Adrenal gland (tissue), 12 donors: ENCODE data around the gene ADARB2. TPM values are rescaled to one million over a fixed set of nuclear protein-coding genes. Genes with fewer than 3 reads are reported as not detected.

Experiments used
- DNase-seq, 7 donors: peaks; one replicate each; pipeline ENCODE4 v3.0.0-alpha.2; 2019 to 2020
- H3K27ac ChIP-seq, 5 donors: fragments of 200-600 bp; sonication (generic) in 4 of 5; 1 replicate in 3 of 5; 2 replicates in 2 of 5; pipeline versions ENCODE4 v1.5.1 to v1.8.0; 2016 to 2020; ENCODE audit warnings: mild to moderate bottlenecking in 1 of 5
- H3K27me3 ChIP-seq: fragments of 200-600 bp; 2 replicates; pipeline ENCODE4 v1.8.0; 2021
- H3K36me3 ChIP-seq, 2 donors: fragments of 200-600 bp; replicated peaks in 1 of 2; 1 replicate in 1 of 2; 2 replicates in 1 of 2; pipeline versions ENCODE4 v1.5.1 to v1.8.0; 2018 to 2022
- H3K4me1 ChIP-seq, 2 donors: fragments of 200-600 bp; replicated peaks in 1 of 2; 1 replicate in 1 of 2; 2 replicates in 1 of 2; pipeline versions ENCODE4 v1.5.1 to v1.8.0; 2018 to 2021
- H3K4me3 ChIP-seq, 4 donors: fragments of 200-600 bp; sonication (generic) in 3 of 4; one replicate each; pipeline ENCODE4 v1.5.1; 2016 to 2018
- H3K9me3 ChIP-seq, 3 donors: fragments of 200-600 bp; sonication (generic) in 1 of 3; replicated peaks in 1 of 3; 1 replicate in 2 of 3; 2 replicates in 1 of 3; pipeline versions ENCODE4 v1.5.1 to v1.8.0; 2016 to 2021
- CTCF ChIP-seq, 6 experiments: fragments of 450-650 bp in 4 of 6; fragments of 200-600 bp in 2 of 6; sonication (generic) in 1 of 6; IDR thresholded peaks; 1 replicate in 5 of 6; 2 replicates in 1 of 6; pipeline versions ENCODE4 v1.5.1 to v1.8.0; 2016 to 2021; ENCODE audit warnings: antibody characterized with exemption in 6 of 6, mild to moderate bottlenecking in 2 of 6, moderate library complexity in 1 of 6
- POLR2A ChIP-seq, 2 donors: fragments of 450-650 bp; IDR thresholded peaks; one replicate each; pipeline ENCODE4 v1.6.1; 2017; ENCODE audit warnings: antibody characterized with exemption in 2 of 2, mild to moderate bottlenecking in 2 of 2, moderate library complexity in 1 of 2
- WGBS, 4 donors: extraction: QIAGEN DNeasy Blood & Tissue Kit in 2 of 4; methylation state at CpG; one replicate each; pipeline versions ENCODE4 v1.1.5 to v1.1.7; 2013 to 2017; 5-methylcytosine and 5-hydroxymethylcytosine counted together
- intact Hi-C, 2 donors: fragments of 100-400 bp; cut with DNase I; formaldehyde crosslinking; loops; one replicate each; pipeline versions ENCODE4 v1.14.1 to v1.15.0; 2022 to 2023
- polyA plus RNA-seq, 3 donors: library from polyadenylated mRNA; stranded (reverse); fragments of 200-250 nt in 2 of 3; fragments of 350-450 nt in 1 of 3; fragmentation: Illumina TruSeq in 1 of 3; extraction: RNeasy Lipid Tissue Mini Kit (QIAGEN cat#74804) in 1 of 3; gene quantifications; one replicate each; pipeline ENCODE4 v1.2.3, GENCODE V29; 2013 to 2014
- total RNA-seq, 9 donors: library from RNA; depleted of rRNA in 4 of 9; stranded (reverse); fragments of >200 nt in 4 of 9; fragments of 120-200 nt in 1 of 9; fragmentation: NEBNext Ultra II Directional in 1 of 9; extraction: Animal tissue kit (Norgen Biotek cat#: 25700) in 1 of 9; gene quantifications; one replicate each; pipeline versions ENCODE4 v1.1.0 to v1.2.4, GENCODE V29; 2013 to 2023
- donor health status: healthy with polysubstance abuse.
- donor health status: Bipolar disorder and iron deficiency.
- donor health status: DM: yes; HTN: yes; CAD: no.
- donor health status: DM: no; HTN: no; CAD: no.
- donor health status: DM: no; HTN: no; CAD: no.
- donor health status: DM: yes; HTN: yes; CAD: no.

Gene ADARB2
- total and polyA plus RNA-seq, 12 donors, result 0.14 to 3.1 (median 0.91) TPM

- intact Hi-C loops, result no loop called here
- TF ChIP-seq CTCF (IDR thresholded peaks at IDR 0.05) (no peak), POLR2A (IDR thresholded peaks at IDR 0.05) (no peak)
- Histone ChIP-seq H3K4me3 (no peak overlapping the region), H3K27me3 (no peaks in the 10 kb centered on the region), H3K9me3 (no peaks in the 10 kb centered on the region), H3K36me3 (no peaks in the 10 kb centered on the region), H3K27ac (no peak overlapping the region), H3K4me1 (no peaks in the 10 kb centered on the region)
- WGBS, 4 donors, result 84 to 89% (median 87%) methylated on average over 12 to 13 of the region's 13 CpGs
- no peak for DNase-seq
These were observed 568.6 kb downstream of the ADARB2 start for GRCh38 chr10:1168763-1169162.

GRCh38 chr10:1166828-1167275 lies 570.5 kb downstream of the ADARB2 start:
- no peaks in the 10 kb centered on the region for H3K36me3 ChIP-seq
- no peaks in the 10 kb centered on the region for H3K4me1 ChIP-seq
- H3K4me3 ChIP-seq, result no peak overlapping the region
- no peak overlapping the region for H3K27ac ChIP-seq
- TF ChIP-seq POLR2A (IDR thresholded peaks at IDR 0.05), result no peak
- TF ChIP-seq CTCF (IDR thresholded peaks at IDR 0.05), result no peak
- intact Hi-C loops, result no loop called here
- no peak for DNase-seq
- WGBS, 4 donors, result 60 to 94% (median 87%) methylated on average over 2 to 9 of the region's 9 CpGs
- H3K27me3 ChIP-seq, result no peaks in the 10 kb centered on the region
- no peaks in the 10 kb centered on the region for H3K9me3 ChIP-seq

- no peaks in the 10 kb centered on the region for H3K9me3 ChIP-seq
- H3K4me3 ChIP-seq, result no peak overlapping the region
- no peaks in the 10 kb centered on the region for H3K27me3 ChIP-seq
- TF ChIP-seq POLR2A (IDR thresholded peaks at IDR 0.05), result no peak
- TF ChIP-seq CTCF (IDR thresholded peaks at IDR 0.05), result no peak
- no peaks in the 10 kb centered on the region for H3K4me1 ChIP-seq
- intact Hi-C loops, result no loop called here
- no peaks in the 10 kb centered on the region for H3K36me3 ChIP-seq
- 84 to 86% (median 85%) methylated on average over 14 to 15 of the region's 15 CpGs for WGBS, 4 donors
- DNase-seq, result no peak
- H3K27ac ChIP-seq, result no peak overlapping the region
These were observed 571.1 kb downstream of the ADARB2 start for GRCh38 chr10:1166101-1166827.

GRCh38 chr10:1163831-1164230 lies 573.5 kb downstream of the ADARB2 start:
- H3K4me1 ChIP-seq, result no peaks in the 10 kb centered on the region
- no peaks in the 10 kb centered on the region for H3K27me3 ChIP-seq
- DNase-seq, result no peak
- no peak overlapping the region for H3K4me3 ChIP-seq
- WGBS, 4 donors, result 75 to 81% (median 81%) methylated on average over 5 of the region's 5 CpGs
- H3K9me3 ChIP-seq, result no peaks in the 10 kb centered on the region
- no peak overlapping the region for H3K27ac ChIP-seq
- intact Hi-C loops, result no loop called here
- no peaks in the 10 kb centered on the region for H3K36me3 ChIP-seq
- TF ChIP-seq POLR2A (IDR thresholded peaks at IDR 0.05), result no peak
- no peak for TF ChIP-seq CTCF (IDR thresholded peaks at IDR 0.05)
